ENCODE measurements around the gene XXYLT1.

The XXYLT1 gene

GRCh38 chr3:195151402-195151801 lies 119.6 kb downstream of the XXYLT1 start:
- DNase-seq (ENCODE audit: low read depth in 2 of 2): no peak

GRCh38 chr3:195150181-195151118 lies 120.5 kb downstream of the XXYLT1 start:
- no peak for DNase-seq (ENCODE audit: low read depth in 2 of 2)

- no peak for DNase-seq (ENCODE audit: low read depth in 2 of 2)
Observed at GRCh38 chr3:195149292-195150030, 121.5 kb downstream of the XXYLT1 start.

GRCh38 chr3:195148549-195148948 lies 122.4 kb downstream of the XXYLT1 start:
- no peak for DNase-seq (ENCODE audit: low read depth in 2 of 2)

GRCh38 chr3:195147649-195148080 lies 123.3 kb downstream of the XXYLT1 start:
- DNase-seq (ENCODE audit: low read depth in 2 of 2): no peak

- DNase-seq (ENCODE audit: low read depth in 2 of 2): no peak
Observed at GRCh38 chr3:195146131-195146530, 124.8 kb downstream of the XXYLT1 start.

GRCh38 chr3:195145579-195145978 lies 125.4 kb downstream of the XXYLT1 start:
- DNase-seq (ENCODE audit: low read depth in 2 of 2): no peak

GRCh38 chr3:195143221-195143620 lies 127.7 kb downstream of the XXYLT1 start:
- no peak for DNase-seq (ENCODE audit: low read depth in 2 of 2)

GRCh38 chr3:195142519-195142918 lies 128.4 kb downstream of the XXYLT1 start:
- no peak for DNase-seq (ENCODE audit: low read depth in 2 of 2)

- DNase-seq (ENCODE audit: low read depth in 2 of 2): no peak
Observed at GRCh38 chr3:195140816-195141793, 129.9 kb downstream of the XXYLT1 start.

- DNase-seq (ENCODE audit: low read depth in 2 of 2): no peak
Observed at GRCh38 chr3:195140410-195140809, 130.5 kb downstream of the XXYLT1 start.

- no peak for DNase-seq (ENCODE audit: low read depth in 2 of 2)
Observed at GRCh38 chr3:195139876-195140240, 131.1 kb downstream of the XXYLT1 start.

- no peak for DNase-seq (ENCODE audit: low read depth in 2 of 2)
Observed at GRCh38 chr3:195139091-195139875, 131.7 kb downstream of the XXYLT1 start.

- DNase-seq (ENCODE audit: low read depth in 2 of 2): no peak
Observed at GRCh38 chr3:195137638-195138588, 133.0 kb downstream of the XXYLT1 start.

GRCh38 chr3:195135917-195136316 lies 135.0 kb downstream of the XXYLT1 start:
- DNase-seq (ENCODE audit: low read depth in 2 of 2): no peak

- DNase-seq (ENCODE audit: low read depth in 2 of 2): no peak
Observed at GRCh38 chr3:195134431-195134830, 136.5 kb downstream of the XXYLT1 start.

GRCh38 chr3:195133462-195133861 lies 137.5 kb downstream of the XXYLT1 start:
- no peak for DNase-seq (ENCODE audit: low read depth in 2 of 2)

- DNase-seq (ENCODE audit: low read depth in 2 of 2): no peak
Observed at GRCh38 chr3:195133013-195133412, 137.9 kb downstream of the XXYLT1 start.

GRCh38 chr3:195131176-195131575 lies 139.8 kb downstream of the XXYLT1 start:
- no peak for DNase-seq (ENCODE audit: low read depth in 2 of 2)

All from stimulated activated CD8-positive, alpha-beta memory T cell treated with anti-CD3 and anti-CD28 coated beads, Interleukin-7, amount 100 ng/mL, for 4 hours (primary cell).